PC-9 (cell line): ENCODE results near the gene SLC28A1. TPM values are rescaled to one million over a fixed set of nuclear protein-coding genes. Genes with fewer than 3 reads are reported as not detected.

Experiments
- Bru-seq: library from RNA; stranded (reverse); fragments of 400-500 nt; gene quantifications from one replicate; lab custom pipeline; 2021; lab: Mats Ljungman, UMichigan
- BruChase-seq, 2 experiments: library from RNA; stranded (reverse); fragments of 400-500 nt; gene quantifications; one replicate each; lab custom pipeline; 2021; lab: Mats Ljungman, UMichigan
- BruUV-seq: library from RNA; stranded (reverse); fragments of 400-500 nt; replicated peaks from 2 replicates; lab custom pipeline; 2021; lab: Mats Ljungman, UMichigan
- CTCF ChIA-PET: fragments of 300-600 bp; sonication (Branson Sonifier 250); formaldehyde crosslinking; loops from one replicate; lab custom pipeline; 2022; ENCODE audit warnings: antibody characterized with exemption; lab: Charles Lee
- POLR2A ChIA-PET: fragments of 300-600 bp; sonication (Branson Sonifier 250); formaldehyde crosslinking; loops from one replicate; lab custom pipeline; 2022; ENCODE audit warnings: antibody characterized with exemption; ENCODE audit not compliant: unreplicated experiment; lab: Charles Lee
- DNase-seq, 2 experiments: peaks; one replicate each; pipeline versions ENCODE4 v3.0.0 to v3.0.0-alpha.2; 2015 to 2022; ENCODE audit warnings: mixed read lengths in 1 of 2
- H2AFZ ChIP-seq: fragments of 200-600 bp; sonication (generic); 2 replicates; pipeline ENCODE4 v1.8.1; 2017; ENCODE audit warnings: antibody characterized with exemption
- H3F3A ChIP-seq: fragments of 200-600 bp; sonication (generic); 2 replicates; pipeline ENCODE4 v1.8.1; 2017; ENCODE audit warnings: antibody characterized with exemption, mild to moderate bottlenecking, low read depth; ENCODE audit not compliant: insufficient read depth
- H3K27ac ChIP-seq: fragments of 200-600 bp; sonication (generic); 2 replicates; pipeline ENCODE4 v1.6.1; 2016; ENCODE audit warnings: mixed run types
- H3K27me3 ChIP-seq: fragments of 200-600 bp; sonication (generic); 2 replicates; pipeline ENCODE4 v1.6.1; 2016; ENCODE audit warnings: low read depth, mixed run types; ENCODE audit not compliant: insufficient read depth
- H3K36me3 ChIP-seq: fragments of 200-600 bp; sonication (generic); 2 replicates; pipeline ENCODE4 v1.6.1; 2016; ENCODE audit warnings: low read depth, mixed run types
- H3K4me1 ChIP-seq: fragments of 200-600 bp; sonication (generic); replicated peaks from 2 replicates; pipeline ENCODE4 v1.6.1; 2016; ENCODE audit warnings: mixed run types; ENCODE audit not compliant: insufficient read depth
- H3K4me2 ChIP-seq: fragments of 200-600 bp; sonication (generic); 2 replicates; pipeline ENCODE4 v1.6.1; 2017; ENCODE audit warnings: mixed run types
- H3K4me3 ChIP-seq: fragments of 200-600 bp; sonication (generic); 2 replicates; pipeline ENCODE4 v1.6.1; 2016; ENCODE audit warnings: mixed run types
- H3K79me2 ChIP-seq: fragments of 200-600 bp; sonication (generic); 2 replicates; pipeline ENCODE4 v1.6.1; 2017; ENCODE audit warnings: low read depth, mixed run types
- H3K9me2 ChIP-seq: fragments of 200-600 bp; sonication (generic); 2 replicates; pipeline ENCODE4 v1.8.1; 2017; ENCODE audit warnings: mild to moderate bottlenecking; ENCODE audit not compliant: insufficient read depth
- H3K9me3 ChIP-seq: fragments of 200-600 bp; sonication (generic); 2 replicates; pipeline ENCODE4 v1.8.1; 2016; ENCODE audit warnings: low read depth; ENCODE audit not compliant: insufficient read depth
- H4K20me1 ChIP-seq: fragments of 200-600 bp; sonication (generic); 2 replicates; pipeline ENCODE4 v1.8.1; 2017; ENCODE audit not compliant: insufficient read depth
- CTCF ChIP-seq: fragments of 200-600 bp; sonication (generic); conservative IDR thresholded peaks from 2 replicates; pipeline ENCODE4 v1.6.1; 2017; ENCODE audit warnings: mixed run types, antibody characterized with exemption, mild to moderate bottlenecking, moderate library complexity
- EZH2 ChIP-seq: fragments of 200-600 bp; sonication (generic); IDR thresholded peaks from 2 replicates; pipeline ENCODE4 v1.8.0; 2017; ENCODE audit warnings: antibody characterized with exemption, low read depth
- intact Hi-C: fragments of 100-400 bp; cut with micrococcal nuclease; formaldehyde crosslinking; loops from one replicate; pipeline ENCODE4 v1.10.0; 2022; ENCODE audit not compliant: unreplicated experiment
- long read RNA-seq: library from polyadenylated mRNA; stranded (forward); transcript quantifications from one replicate; pipeline ENCODE4 v2.0.0, GENCODE V29; 2022
- total RNA-seq: library from RNA; stranded (reverse); gene quantifications from 2 replicates; pipeline ENCODE4 v1.2.3, GENCODE V29; 2021

Gene SLC28A1
- total RNA-seq (0.70 and 1.2 TPM in 2 replicates), Bru-seq, nascent RNA (percentile 33 among the genes with signal in this experiment), BruChase-seq, experiment 1, labeled RNA remaining after a 2-hour chase (percentile 37 among the genes with signal in this experiment), BruChase-seq, experiment 2, labeled RNA remaining after a 6-hour chase (percentile 33 among the genes with signal in this experiment)
- long read RNA-seq, partial matches to known transcripts = 0 of 1 reads
- long read RNA-seq, other reads (novel, unspliced or antisense) = 1 of 1 reads

- H3K27ac ChIP-seq = no peak within 1 kb of the TSS
- H3K79me2 ChIP-seq = no peaks in the 10 kb centered on the region
- no peak within 1 kb of the TSS for H3K4me2 ChIP-seq
- no peaks in the 10 kb centered on the region for H3K9me3 ChIP-seq
- TF ChIP-seq CTCF = no peak
- no peak for TF ChIP-seq EZH2
- no peaks in the 10 kb centered on the region for H3K9me2 ChIP-seq
- H3K4me1 ChIP-seq = no peaks in the 10 kb centered on the region
- no peaks in the 10 kb centered on the region for H4K20me1 ChIP-seq
- ChIA-PET POLR2A (interaction anchor here (0.8 kb wide), 1 partner anchor 28 kb away, joined by 12 read pairs; no protein-coding TSS in a partner anchor), CTCF (no interaction called here)
- no peaks in the 10 kb centered on the region for H3F3A ChIP-seq
- no TSS peak for BruUV-seq
- no peak within 1 kb of the TSS for H2AFZ ChIP-seq
- intact Hi-C loops = no loop called here
- no peak for DNase-seq
- H3K27me3 ChIP-seq = no peaks in the 10 kb centered on the region
- no peak within 1 kb of the TSS for H3K4me3 ChIP-seq
- H3K36me3 ChIP-seq = no peaks in the 10 kb centered on the region
Observed at GRCh38 chr15:84883916-84884781, at the start of gene SLC28A1. Gene SLC28A1 (plus strand): TSS chr15:84884662. CDS start chr15:84887761, 3,099 bp downstream.

GRCh38 chr15:84834969-84835368, 49.5 kb upstream of the SLC28A1 start:
- H3K36me3 ChIP-seq = no peaks in the 10 kb centered on the region
- H3K27me3 ChIP-seq = no peaks in the 10 kb centered on the region
- H2AFZ ChIP-seq = no peak overlapping the region
- no peaks in the 10 kb centered on the region for H4K20me1 ChIP-seq
- no peaks in the 10 kb centered on the region for H3K79me2 ChIP-seq
- H3K4me3 ChIP-seq = no peak overlapping the region
- H3K27ac ChIP-seq = no peak overlapping the region
- ChIA-PET POLR2A (no interaction called here), CTCF (no interaction called here)
- no peaks in the 10 kb centered on the region for H3K9me3 ChIP-seq
- peaks cover 36% of the 10 kb centered on the region for H3K4me1 ChIP-seq
- H3K9me2 ChIP-seq = no peaks in the 10 kb centered on the region
- H3K4me2 ChIP-seq = no peak overlapping the region
- DNase-seq = no peak
- no TSS peak for BruUV-seq
- TF ChIP-seq CTCF (no peak), EZH2 (no peak)
- intact Hi-C loops = no loop called here
- 0 out of 2 replicates have a peak, but pooled peaks cover 16% of the 10 kb centered on the region for H3F3A ChIP-seq

GRCh38 chr15:84835661-84836337, 48.7 kb upstream of the SLC28A1 start:
- no peak overlapping the region for H2AFZ ChIP-seq
- no peaks in the 10 kb centered on the region for H3K9me3 ChIP-seq
- peaks cover 45% of the 10 kb centered on the region for H3K4me1 ChIP-seq
- POLR2A ChIA-PET = no interaction called here
- CTCF ChIA-PET = interaction anchor here (0.6 kb wide), 1 partner anchor 211 kb away, joined by 5 read pairs; no protein-coding TSS in a partner anchor
- no peaks in the 10 kb centered on the region for H3K27me3 ChIP-seq
- H3K4me2 ChIP-seq = no peak overlapping the region
- H3F3A ChIP-seq = 0 out of 2 replicates have a peak, but pooled peaks cover 16% of the 10 kb centered on the region
- no peak for DNase-seq
- TF ChIP-seq EZH2 (no peak), CTCF (no peak)
- H3K36me3 ChIP-seq = no peaks in the 10 kb centered on the region
- no peaks in the 10 kb centered on the region for H3K79me2 ChIP-seq
- BruUV-seq = no TSS peak
- H3K4me3 ChIP-seq = no peak overlapping the region
- intact Hi-C loops = no loop called here
- H3K27ac ChIP-seq = no peak overlapping the region
- H3K9me2 ChIP-seq = no peaks in the 10 kb centered on the region
- H4K20me1 ChIP-seq = no peaks in the 10 kb centered on the region
